GM19025 (cell line): ENCODE data around the gene DTWD1.
"Not testable (repeated sequence)": the region's sequence is repeated elsewhere in the genome, so short reads cannot be mapped to it uniquely, and the experiment has no call there.

Experiments
- ATAC-seq: cut with Tn5 transposase; IDR thresholded peaks from one replicate; pipeline ENCODE4 v1.9.1; 2021; ENCODE audit warnings: mild to moderate bottlenecking, low read depth, moderate library complexity; ENCODE audit not compliant: unreplicated experiment

The DTWD1 gene

DNA sequence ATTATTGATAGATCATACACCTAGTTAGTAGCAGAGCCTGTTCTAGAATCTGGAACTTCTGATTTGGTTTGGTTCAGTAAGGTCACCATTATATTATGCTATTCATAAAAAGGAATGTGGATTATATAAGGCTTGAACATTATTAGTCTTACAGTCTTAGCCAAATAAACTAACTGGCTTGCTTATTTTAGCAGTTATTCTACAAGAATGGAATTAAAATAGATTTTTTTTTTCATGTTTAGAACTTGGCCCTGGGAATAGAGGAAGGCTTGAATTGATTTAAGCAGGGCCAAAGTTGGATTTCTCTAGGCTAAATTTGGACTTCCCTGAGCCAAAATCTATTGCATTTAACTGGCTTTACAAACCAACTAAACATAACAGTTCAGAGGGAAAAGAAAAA lies 24.4 kb downstream of the DTWD1 start:
- ATAC-seq, result no peak

DNA sequence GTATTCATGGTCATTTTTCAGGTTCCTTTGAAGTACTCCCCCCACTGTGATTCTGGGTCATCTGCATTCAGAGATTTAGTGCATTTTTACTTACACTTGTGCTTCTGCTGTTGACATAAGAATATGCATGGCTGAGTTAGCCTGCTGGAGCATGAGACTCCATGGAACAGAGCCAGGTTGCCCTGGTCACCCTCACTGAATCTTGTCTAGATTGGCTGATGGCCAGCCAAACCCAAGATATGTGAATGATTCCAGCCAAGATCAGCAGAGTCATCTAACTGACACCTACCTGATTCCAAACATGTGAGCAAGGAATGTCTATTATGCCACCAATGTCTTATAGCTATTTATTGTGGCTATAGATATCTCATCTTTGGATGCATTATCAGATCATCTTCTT lies 25.1 kb downstream of the DTWD1 start:
- no peak for ATAC-seq

DNA sequence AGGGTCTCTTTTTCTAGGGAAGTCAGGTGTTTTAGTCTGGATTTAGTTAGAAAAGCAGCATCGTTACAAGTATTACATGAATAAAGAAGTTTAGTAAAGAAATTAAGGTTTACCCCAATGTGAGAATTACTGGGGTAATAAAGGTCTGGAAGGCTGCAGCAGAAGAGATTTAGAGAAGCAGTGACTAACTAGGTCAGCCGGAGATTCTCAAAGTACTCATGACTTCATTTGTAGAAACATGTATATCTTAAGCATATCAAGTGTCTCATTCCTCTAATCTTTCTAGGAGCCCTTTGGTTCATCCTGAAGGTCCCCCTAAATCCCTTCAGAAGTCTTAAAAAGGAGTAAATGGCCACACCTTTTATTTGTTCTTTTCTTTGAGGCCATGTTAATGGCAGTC lies 26.0 kb downstream of the DTWD1 start:
- ATAC-seq, result no peak

DNA sequence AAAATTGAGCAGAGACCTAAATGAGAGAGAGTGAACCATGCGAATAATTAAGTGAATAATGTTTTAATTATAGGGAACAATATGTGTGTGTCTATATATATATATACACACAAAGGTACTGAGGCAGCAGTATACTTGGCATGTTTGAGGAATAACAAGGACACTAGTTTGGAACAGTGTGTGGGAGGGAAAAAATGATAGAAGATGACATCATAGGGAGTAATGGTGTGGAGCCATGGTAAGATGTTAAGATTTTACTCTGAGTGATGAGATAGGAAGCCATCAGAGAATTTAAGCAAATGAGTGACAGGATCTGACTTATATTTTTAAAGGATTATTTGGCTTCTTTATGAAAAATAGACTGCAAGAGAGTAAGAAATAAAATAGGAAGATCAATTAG lies 29.1 kb downstream of the DTWD1 start:
- ATAC-seq, result no peak

DNA sequence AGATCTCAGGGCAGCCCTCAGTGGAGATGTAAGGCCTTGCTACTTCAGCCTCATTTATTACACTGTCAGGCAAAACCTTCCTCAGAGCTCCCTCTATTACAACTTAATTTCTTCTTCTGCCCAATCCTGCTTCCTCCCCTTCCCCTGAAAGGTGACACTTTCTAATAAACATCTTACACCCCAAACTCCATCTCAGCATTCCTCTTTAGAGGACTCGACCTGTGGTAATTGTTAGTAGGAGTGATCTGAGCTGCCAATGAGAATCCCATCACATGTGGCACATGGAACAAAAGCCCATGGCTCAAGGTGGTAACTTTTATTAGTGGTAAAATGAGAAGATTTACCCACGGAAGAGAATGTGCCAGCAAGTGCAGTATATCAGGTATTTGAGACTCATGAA lies 29.8 kb downstream of the DTWD1 start:
- no peak for ATAC-seq

DNA sequence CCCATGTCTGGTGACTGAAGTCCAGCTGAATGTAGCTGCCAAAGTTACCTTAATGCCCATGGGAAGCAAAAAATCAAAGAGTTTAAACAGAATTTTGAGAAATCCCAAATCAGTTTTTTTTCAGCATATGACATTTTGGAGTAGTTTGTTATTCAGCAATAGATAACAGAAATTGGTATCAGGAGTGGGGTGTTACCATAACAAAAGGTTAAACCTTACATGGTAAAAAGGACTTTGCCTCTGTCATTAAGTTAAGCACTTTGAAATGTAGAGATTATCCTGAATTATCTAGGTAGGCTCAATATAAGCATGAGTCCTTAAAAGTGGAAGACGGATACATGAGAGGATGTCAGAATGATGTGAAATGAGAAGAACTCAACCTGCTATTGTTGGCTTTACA lies 32.1 kb downstream of the DTWD1 start:
- ATAC-seq, result no peak

DNA sequence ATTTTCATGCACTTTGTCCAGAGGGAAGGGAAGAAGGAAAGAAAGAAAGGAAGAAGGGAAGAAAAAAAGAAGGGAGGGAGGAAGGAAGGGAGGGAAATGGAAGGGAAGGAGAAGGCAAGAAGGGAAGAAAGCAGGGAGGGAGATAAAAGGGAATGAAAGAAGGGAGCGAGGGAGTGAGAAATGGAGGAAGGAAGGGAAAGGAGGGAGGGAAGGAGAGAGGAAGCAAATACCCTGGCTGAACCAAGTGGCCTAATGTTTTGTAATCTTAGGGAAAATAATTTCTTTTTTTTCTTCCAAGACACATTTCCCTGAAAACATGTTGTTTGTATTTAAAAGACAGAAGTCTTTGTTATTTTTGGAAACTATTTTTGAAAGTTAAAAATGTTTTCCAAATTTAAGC lies 35.9 kb downstream of the DTWD1 start:
- ATAC-seq, result no peak

DNA sequence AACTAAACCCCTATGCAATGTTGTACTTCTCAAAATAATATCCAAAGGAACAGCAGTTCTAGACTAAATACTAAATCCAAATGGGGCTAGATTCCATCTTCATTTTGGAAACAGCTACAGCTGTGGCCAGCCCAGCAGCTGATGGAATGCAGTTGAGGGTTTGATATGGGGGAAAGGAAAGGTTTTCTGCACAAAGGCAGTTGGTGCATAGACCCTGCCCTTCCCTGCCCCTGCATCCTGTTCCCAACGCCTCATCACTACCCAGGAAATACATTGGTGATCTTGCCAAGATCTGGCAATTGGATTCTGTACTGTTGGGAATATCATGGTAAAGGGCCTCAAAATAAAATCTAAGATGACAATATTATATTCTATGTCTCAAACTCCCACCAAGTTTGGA lies 43.9 kb downstream of the DTWD1 start:
- no peak for ATAC-seq

DNA sequence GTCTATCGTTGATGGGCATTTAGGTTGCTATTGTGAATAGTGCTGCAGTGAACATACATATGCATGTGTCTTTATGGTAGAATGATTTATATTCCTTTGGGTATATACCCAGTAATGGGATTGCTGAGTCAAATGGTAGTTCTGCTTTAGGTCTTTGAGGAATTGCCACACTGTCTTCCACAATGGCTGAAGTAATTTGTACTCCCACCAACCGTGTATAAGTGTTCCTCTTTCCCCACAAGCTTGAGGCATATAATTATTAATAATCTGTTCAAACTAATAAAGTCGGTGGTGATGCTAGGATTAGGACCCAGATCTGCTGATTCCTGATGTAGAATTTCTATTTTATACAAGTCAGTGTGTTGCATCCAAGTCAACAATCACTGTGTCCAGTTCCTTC lies 45.6 kb downstream of the DTWD1 start:
- ATAC-seq, result not testable (repeated sequence)

DNA sequence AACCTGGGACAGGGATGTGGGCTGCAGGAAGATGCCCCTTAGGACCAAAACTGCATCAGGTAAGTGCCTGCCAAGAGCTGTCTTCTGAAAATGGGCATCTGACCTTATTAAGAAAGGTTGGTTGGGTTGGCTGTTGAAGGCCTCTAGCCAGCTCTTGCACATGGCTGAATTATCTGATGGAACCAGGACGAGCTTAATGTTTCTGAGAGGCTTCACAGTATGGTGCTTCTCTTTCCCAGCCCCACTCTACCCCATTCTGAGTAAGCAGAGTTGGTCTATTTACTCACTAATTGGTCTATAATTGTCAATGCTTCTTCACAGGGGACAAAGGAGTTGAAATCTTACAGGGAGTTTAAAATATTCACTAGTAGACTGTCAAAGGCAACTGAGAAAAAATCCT lies 48.4 kb downstream of the DTWD1 start:
- no peak for ATAC-seq

DNA sequence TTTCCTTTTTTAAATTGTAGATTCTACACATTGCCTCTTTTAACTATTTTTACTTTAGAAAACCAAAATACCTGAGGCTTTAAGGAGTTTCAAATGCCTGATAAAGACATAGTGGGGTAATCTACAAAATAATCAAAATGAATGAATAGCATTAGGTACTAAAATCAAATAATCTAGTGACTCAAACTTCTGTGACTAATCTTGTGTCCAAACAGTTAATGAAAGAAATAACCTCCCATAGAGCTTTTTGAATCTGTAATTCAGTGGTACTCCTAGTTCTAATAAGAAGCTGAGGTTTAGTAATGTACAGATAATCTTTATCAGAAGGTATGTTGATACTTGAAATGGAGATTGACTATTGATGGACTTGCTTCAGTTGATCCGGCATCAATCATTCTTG lies 53.0 kb downstream of the DTWD1 start:
- ATAC-seq, result no peak

DNA sequence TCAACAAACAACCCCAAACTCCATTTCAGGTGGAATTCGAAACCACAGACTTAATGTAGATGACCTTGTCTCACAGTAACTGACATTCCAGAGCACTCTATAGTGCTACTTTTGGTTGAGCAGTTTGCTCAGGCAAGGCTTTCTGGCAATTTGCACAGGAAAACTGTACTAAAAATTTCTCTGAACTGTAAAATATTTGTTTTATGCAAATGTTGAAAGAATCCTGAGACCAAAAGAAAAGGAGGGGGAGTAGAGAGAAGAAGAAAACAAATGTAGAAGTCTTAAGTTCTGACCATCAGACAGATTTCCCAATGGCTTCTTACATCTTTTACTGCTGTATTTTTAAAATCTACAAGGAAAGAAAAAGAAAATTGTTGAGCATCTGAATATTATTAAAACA lies 53.5 kb downstream of the DTWD1 start:
- ATAC-seq, result no peak

DNA sequence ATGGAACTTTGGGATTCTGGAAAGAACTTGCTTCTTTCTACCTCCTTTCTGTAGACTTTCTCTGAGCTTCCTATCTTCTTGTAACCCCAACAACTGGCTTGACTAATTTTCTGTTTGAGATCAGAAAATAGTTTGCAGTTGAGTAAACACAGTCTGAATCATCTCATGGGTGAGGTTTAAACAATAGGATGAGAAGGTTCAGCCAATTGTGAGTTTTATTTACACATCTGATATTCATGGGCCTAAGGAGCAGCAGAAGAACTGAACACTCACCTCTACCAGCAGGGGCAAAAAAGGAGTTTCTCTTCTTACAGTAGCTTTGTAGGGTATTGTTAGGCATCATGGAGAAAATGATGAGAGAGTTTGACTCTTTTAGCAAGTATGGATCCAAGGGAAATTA lies 54.2 kb downstream of the DTWD1 start:
- ATAC-seq, result no peak

DNA sequence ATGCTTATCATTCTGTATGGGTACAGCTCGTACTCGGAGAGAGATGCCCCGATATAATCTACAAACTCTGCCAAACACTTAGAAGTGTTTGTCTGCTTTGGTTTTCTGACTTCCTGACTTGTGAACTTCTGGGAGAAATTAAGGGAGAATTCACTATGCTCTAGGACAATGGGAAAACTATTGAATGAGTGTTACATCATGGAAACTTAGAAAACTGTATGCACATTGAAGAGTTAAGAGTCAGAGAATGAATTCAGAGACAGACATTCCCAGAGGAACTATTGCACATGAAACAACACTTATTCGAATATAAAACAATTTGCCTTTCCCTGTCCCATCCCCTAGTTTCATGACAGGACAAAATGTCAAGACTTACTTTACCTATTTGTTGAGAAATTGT lies 57.8 kb downstream of the DTWD1 start:
- no peak for ATAC-seq

DNA sequence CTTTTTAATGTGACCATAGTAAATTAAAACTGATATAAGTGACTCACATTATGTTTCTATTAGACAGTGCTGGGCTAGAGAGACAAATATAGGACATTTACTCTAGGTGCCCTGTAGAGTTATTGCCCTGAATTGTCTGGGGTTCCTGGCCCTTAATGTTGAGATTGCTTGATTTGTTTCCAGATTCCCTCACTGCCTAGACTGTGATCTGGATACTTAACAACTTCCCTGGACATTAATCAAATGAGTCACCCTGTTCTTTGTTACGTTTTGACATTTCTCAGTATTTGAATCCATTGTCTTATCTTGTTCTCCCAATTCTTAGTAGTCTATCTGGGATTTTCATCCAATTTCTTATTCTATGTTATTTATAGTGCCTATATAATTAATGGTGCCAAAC lies 65.8 kb downstream of the DTWD1 start:
- no peak for ATAC-seq

DNA sequence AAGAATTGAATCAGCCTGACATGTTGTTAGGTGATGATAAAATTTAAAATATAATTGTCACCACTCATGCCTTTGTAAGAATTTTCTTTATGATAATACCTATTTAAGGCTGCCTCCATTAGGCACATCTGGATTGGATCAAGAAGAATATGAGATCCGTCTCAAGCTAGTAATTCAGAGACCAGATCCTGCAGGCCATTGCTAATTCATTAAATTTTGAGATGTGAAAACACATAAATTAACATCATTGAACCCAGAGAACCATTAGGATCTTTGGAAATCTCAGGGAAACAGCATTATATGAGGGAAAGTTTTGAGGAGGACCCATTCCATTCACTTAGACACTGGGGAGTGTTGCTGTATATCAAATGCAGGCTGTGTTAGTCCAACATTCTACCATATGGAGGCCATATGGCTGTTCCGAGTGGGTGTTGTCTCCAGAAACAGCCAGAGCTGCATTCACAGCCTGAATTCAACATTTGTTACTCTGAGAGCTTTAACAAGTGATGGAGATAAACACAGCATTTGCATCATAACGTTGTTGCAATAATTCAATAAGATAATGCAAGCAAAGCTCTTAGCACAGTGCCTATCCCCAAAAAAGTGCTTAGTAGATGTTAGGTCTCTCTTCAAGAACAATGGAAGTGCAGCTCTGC lies 67.4 kb downstream of the DTWD1 start:
- ATAC-seq, result no peak

DNA sequence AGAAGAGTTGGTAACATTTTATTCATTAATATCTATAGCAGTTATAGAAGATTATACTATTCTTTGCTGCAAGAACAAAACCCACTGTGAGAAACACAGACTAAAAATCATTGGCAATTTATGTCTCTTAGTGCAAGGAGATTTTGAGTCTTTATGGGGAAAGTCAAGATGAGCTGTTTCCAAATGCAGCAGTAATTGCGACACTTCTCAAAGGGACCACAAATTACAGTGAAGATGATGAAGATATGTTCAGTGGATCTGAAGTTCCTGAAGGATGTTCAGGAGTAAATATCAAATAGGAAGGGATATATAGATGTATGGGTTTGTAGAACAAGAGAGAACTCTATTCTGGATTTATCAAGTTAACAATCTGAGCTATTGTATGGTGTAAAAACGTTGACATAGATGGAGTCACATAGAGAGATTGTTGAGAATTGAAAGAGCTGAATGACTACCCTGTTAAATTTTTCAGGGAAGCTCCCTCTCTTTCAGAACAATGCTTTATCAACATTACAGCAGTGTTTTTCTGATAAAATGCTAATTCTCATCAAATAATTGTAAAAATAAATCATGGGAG lies 71.8 kb downstream of the DTWD1 start:
- no peak for ATAC-seq

DNA sequence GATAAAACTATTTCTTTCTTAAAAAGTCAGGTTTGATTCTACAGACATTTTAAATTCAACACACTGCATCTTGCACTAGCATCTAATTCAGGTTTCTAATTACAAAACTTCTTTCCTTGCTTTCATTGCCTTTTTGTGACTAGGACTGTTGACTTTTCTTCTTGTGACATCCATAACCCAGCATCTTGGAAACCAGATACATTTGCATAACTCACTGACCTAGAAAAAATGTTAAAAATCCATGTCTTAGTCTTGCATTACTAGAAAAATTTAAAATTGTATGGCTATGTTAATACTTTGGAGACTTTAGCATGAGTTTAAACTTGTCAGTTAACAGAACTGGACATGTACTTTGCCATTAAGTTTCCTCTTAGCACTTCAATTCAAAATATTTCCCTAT lies 72.7 kb downstream of the DTWD1 start:
- no peak for ATAC-seq

DNA sequence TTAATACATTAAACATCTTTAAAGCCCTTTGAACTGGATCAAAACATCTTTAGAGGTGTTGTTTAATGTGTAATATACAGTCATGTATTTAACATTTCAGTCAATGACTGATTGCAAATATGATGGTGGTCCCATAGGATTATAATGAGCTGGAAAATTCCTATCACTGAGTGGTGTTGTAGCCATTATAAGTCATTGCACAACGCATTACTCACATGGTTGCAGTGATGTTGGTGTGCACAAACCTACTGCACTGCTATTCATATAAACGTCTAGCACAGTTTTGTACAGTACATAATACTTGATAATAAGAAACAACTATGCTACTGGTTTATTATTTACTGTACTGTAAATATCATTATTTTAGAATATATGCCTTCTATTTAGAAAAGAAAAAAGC lies 75.6 kb downstream of the DTWD1 start:
- ATAC-seq, result no peak

DNA sequence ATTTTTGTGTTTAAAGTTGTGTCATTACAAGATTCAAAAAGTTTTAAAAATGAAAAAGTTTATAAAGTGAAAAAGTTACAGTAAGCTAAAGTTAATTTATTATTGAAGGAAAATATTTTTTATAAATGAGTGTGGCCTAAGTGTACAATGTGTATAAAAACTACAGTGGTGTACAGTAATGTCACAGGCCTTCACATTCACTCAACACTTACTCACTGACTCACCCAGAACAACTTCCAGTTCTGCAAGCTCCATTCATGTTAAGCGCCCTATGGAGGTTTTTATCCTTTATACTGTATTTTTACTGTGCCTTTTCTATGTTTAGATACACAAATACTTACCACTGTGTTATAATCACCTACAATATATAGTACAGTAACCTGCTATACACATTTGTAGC lies 76.3 kb downstream of the DTWD1 start:
- ATAC-seq, result no peak

DNA sequence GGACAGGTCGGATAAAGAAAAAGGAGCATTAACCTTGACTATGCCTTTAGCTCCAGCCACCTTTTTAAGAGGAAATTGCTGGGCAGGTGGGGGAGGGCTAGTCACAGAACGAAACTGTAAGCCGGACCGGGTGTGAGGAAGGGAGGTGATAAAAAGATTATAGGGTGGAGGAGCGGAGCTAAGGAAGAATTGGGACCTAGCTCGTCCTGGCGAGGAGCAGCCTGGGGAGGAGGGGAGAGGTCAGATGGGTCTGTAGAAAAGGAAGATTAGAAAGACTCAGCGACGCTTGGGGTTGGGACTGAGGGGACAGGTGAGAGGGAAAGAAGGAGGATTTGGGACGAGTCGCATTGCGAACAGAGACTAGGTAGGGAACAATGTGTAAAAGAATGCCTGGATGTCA lies 82.1 kb downstream of the DTWD1 start:
- ATAC-seq, result not testable (repeated sequence)
